Coronary artery (tissue), 2 donors: ENCODE measurements around the gene PLCB2.

Source experiments
- DNase-seq: peaks from one replicate; pipeline ENCODE4 v3.0.0-alpha.2; 2017; ENCODE audit warnings: low spot score
- H3K27ac ChIP-seq, 2 donors: fragments of 200-600 bp; sonication (generic); one replicate each; pipeline ENCODE4 v1.5.1; 2016 to 2019
- H3K4me3 ChIP-seq: fragments of 200-600 bp; sonication (generic); 2 replicates; pipeline ENCODE4 v1.5.1; 2016; ENCODE audit warnings: mild to moderate bottlenecking, moderate library complexity
- CTCF ChIP-seq: fragments of 200-600 bp; sonication (generic); IDR thresholded peaks from one replicate; pipeline ENCODE4 v1.5.1; 2019; ENCODE audit warnings: antibody characterized with exemption

The PLCB2 gene

GRCh38 chr15:40310001-40310959, 2.5 kb upstream of the PLCB2 start:
- no peak overlapping the region for H3K27ac ChIP-seq
- no peak overlapping the region for H3K4me3 ChIP-seq
- no peak for DNase-seq
- no peak for TF ChIP-seq CTCF

GRCh38 chr15:40309344-40309862, 1.7 kb upstream of the PLCB2 start:
- DNase-seq, result no peak
- no peak for TF ChIP-seq CTCF
- H3K27ac ChIP-seq, result no peak overlapping the region
- no peak overlapping the region for H3K4me3 ChIP-seq

- TF ChIP-seq CTCF, result no peak
- H3K27ac ChIP-seq, result peak overlapping the region in 1 of 2 donors; percentile 76
- DNase-seq, result no peak
- peak overlapping the region; percentile 54 for H3K4me3 ChIP-seq
Measured at GRCh38 chr15:40306908-40307307, 827 bp downstream of the PLCB2 start.

GRCh38 chr15:40306371-40306770, 1.4 kb downstream of the PLCB2 start:
- no peak for TF ChIP-seq CTCF
- H3K27ac ChIP-seq, result peak overlapping the region in 1 of 2 donors; percentile 76
- H3K4me3 ChIP-seq, result peak overlapping the region; percentile 54
- no peak for DNase-seq

GRCh38 chr15:40305281-40305680, 2.5 kb downstream of the PLCB2 start:
- no peak for DNase-seq
- TF ChIP-seq CTCF, result no peak
- Histone ChIP-seq H3K4me3 (no peak overlapping the region), H3K27ac (no peak overlapping the region)

- Histone ChIP-seq H3K27ac (no peak overlapping the region), H3K4me3 (no peak overlapping the region)
- no peak for TF ChIP-seq CTCF
- no peak for DNase-seq
Measured at GRCh38 chr15:40303576-40303975, 4.2 kb downstream of the PLCB2 start.

GRCh38 chr15:40302981-40303380, 4.8 kb downstream of the PLCB2 start:
- no peak for DNase-seq

More at GRCh38 chr15:40302981-40303380, 4.8 kb downstream of the PLCB2 start:
- no peak for TF ChIP-seq CTCF
- no peak overlapping the region for H3K27ac ChIP-seq
- H3K4me3 ChIP-seq, result no peak overlapping the region
